K562 (cell line): Measurements from ENCODE around the gene ARMS2. TPM values are rescaled to one million over a fixed set of nuclear protein-coding genes. Genes with fewer than 3 reads are reported as not detected.

Experiments used
- ATAC-seq: fragments of 200-7000 bp; cut with Tn5 transposase; 3 replicates; pipeline ENCODE4 v1.9.1; 2020; ENCODE audit warnings: moderate library complexity
- BruUV-seq: library from RNA; stranded (reverse); fragments of 400-500 nt; replicated peaks from 2 replicates; lab custom pipeline; 2021; lab: Mats Ljungman, UMichigan
- CTCF ChIA-PET: fragments of 300-600 bp; formaldehyde crosslinking; extraction: SDS; loops from one replicate; lab custom pipeline; 2021; ENCODE audit warnings: low intra/inter-chr PET ratio; lab: Yijun Ruan, JAX
- POLR2A ChIA-PET: fragments of 300-600, 350-650 bp; sonication (Branson Sonifier 250); formaldehyde crosslinking; extraction: SDS; loops from one replicate; lab custom pipeline; 2021; ENCODE audit warnings: antibody characterized with exemption, inconsistent platforms; lab: Yijun Ruan, JAX
- DNase-seq, 4 experiments: peaks; one replicate each; pipeline versions ENCODE4 v3.0.0 to v3.0.0-alpha.2; 2011 to 2018; ENCODE audit warnings: low spot score in 3 of 4, mixed read lengths in 3 of 4; ENCODE audit errors: extremely low read depth in 1 of 4
- FAIRE-seq: peaks from 2 replicates; lab custom pipeline; 2011; peaks lifted over from hg19 to GRCh38; lab: Jason Lieb, UNC
- H2AFZ ChIP-seq: 2 replicates; pipeline ENCODE4 v1.6.0; 2011; ENCODE audit warnings: low read depth, low read length, control low read depth, inconsistent platforms
- H3K27ac ChIP-seq: fragments of 200-600 bp; 3 replicates; pipeline ENCODE4 v1.8.0; 2011; ENCODE audit warnings: low read depth, mild to moderate bottlenecking, control low read depth, inconsistent platforms, low read length, moderate library complexity, mixed read lengths; ENCODE audit errors: extremely low read depth
- H3K27me3 ChIP-seq, 2 experiments: fragments of 300-600 bp in 1 of 2; 2 replicates in 1 of 2; 3 replicates in 1 of 2; pipeline versions ENCODE4 v1.6.0 to v1.8.0; 2011; ENCODE audit warnings: inconsistent platforms in 2 of 2, low read length in 2 of 2, mild to moderate bottlenecking in 1 of 2, mixed read lengths in 1 of 2, moderate library complexity in 1 of 2; ENCODE audit not compliant: control insufficient read depth in 2 of 2, insufficient read depth in 2 of 2
- H3K36me3 ChIP-seq: fragments of 300-600 bp; 3 replicates; pipeline ENCODE4 v1.8.0; 2011; ENCODE audit warnings: mild to moderate bottlenecking, low read length, inconsistent platforms; ENCODE audit not compliant: control insufficient read depth, insufficient read depth
- H3K4me1 ChIP-seq, 2 experiments: fragments of 200-600 bp in 1 of 2; replicated peaks in 1 of 2; 2 replicates in 1 of 2; 3 replicates in 1 of 2; pipeline versions ENCODE4 v1.5.1 to v1.8.0; 2011; ENCODE audit warnings: inconsistent platforms in 2 of 2, low read length in 2 of 2, mild to moderate bottlenecking in 1 of 2, mixed read lengths in 1 of 2, moderate library complexity in 1 of 2; ENCODE audit not compliant: control insufficient read depth in 2 of 2, insufficient read depth in 2 of 2
- H3K4me2 ChIP-seq: 2 replicates; pipeline ENCODE4 v1.6.1; 2011; ENCODE audit warnings: low read length, control low read depth, inconsistent platforms, mixed read lengths; ENCODE audit not compliant: insufficient read depth
- H3K4me3 ChIP-seq: fragments of 200-600 bp; sonication (generic), shearing (Covaris generic); 2 replicates; pipeline ENCODE4 v1.5.1; 2016; ENCODE audit warnings: control low read depth, inconsistent platforms
- H3K79me2 ChIP-seq: fragments of 200-600 bp; 3 replicates; pipeline ENCODE4 v1.8.0; 2011; ENCODE audit warnings: low read length, inconsistent platforms; ENCODE audit not compliant: control insufficient read depth, insufficient read depth
- H3K9ac ChIP-seq, 2 experiments: 2 replicates each; pipeline versions ENCODE4 v1.6.0 to v1.6.1; 2011; ENCODE audit warnings: low read depth in 2 of 2, low read length in 2 of 2, control low read depth in 1 of 2, inconsistent platforms in 1 of 2, mild to moderate bottlenecking in 1 of 2, mixed read lengths in 1 of 2; ENCODE audit not compliant: insufficient read depth in 1 of 2
- H3K9me1 ChIP-seq: one replicate; pipeline ENCODE4 v1.6.0; 2011; ENCODE audit warnings: inconsistent platforms, mild to moderate bottlenecking, low read length, moderate library complexity; ENCODE audit not compliant: control insufficient read depth, insufficient read depth
- H3K9me3 ChIP-seq: replicated peaks from 2 replicates; pipeline ENCODE4 v1.5.1; 2011; ENCODE audit warnings: low read depth, low read length, inconsistent platforms; ENCODE audit not compliant: control insufficient read depth, insufficient read depth
- H4K20me1 ChIP-seq: replicated peaks from 2 replicates; pipeline ENCODE4 v1.6.1; 2011; ENCODE audit warnings: low read length, inconsistent platforms, mixed read lengths; ENCODE audit not compliant: control insufficient read depth, insufficient read depth
- CEBPZ ChIP-seq: fragments of 150-350 bp; IDR thresholded peaks from 2 replicates; pipeline ENCODE4 v1.6.1; 2014; ENCODE audit warnings: low read depth, mild to moderate bottlenecking, low read length, borderline replicate concordance
- DIDO1 ChIP-seq: fragments of 450-650 bp; IDR thresholded peaks from 2 replicates; pipeline ENCODE4 v1.6.1; 2016; ENCODE audit warnings: low read depth, missing biosample characterization, missing genetic modification characterization
- MECOM ChIP-seq: fragments of 250-450 bp; sonication (Bioruptor Pico); IDR thresholded peaks from 2 replicates; pipeline ENCODE4 v1.8.0; 2022; ENCODE audit warnings: inconsistent platforms
- NFIC ChIP-seq: fragments of 450-650 bp; IDR thresholded peaks from 2 replicates; pipeline ENCODE4 v1.6.1; 2017; ENCODE audit warnings: mild to moderate bottlenecking, inconsistent platforms
- RBBP5 ChIP-seq: fragments of 200-600 bp; sonication (generic); IDR thresholded peaks from 2 replicates; pipeline ENCODE4 v1.6.1; 2012; ENCODE audit warnings: borderline replicate concordance, mild to moderate bottlenecking, low read length, control low read depth, inconsistent platforms; ENCODE audit not compliant: insufficient read depth, poor library complexity, severe bottlenecking
- SREBF2 ChIP-seq: sonication (generic); formaldehyde crosslinking; IDR thresholded peaks from 2 replicates; pipeline ENCODE4 v1.4.0; 2020; ENCODE audit warnings: mild to moderate bottlenecking, missing genetic modification reagents
- ZNF766 ChIP-seq: fragments of 200-800 bp; sonication (Bioruptor generic); conservative IDR thresholded peaks from 2 replicates; pipeline ENCODE4 v1.6.1; 2016; ENCODE audit warnings: missing genetic modification characterization, missing compliant biosample characterization
- WGBS: fragments of 100-300 bp; shearing (Covaris generic); methylation state at CpG from one replicate; pipeline ENCODE4 v1.1.6; 2016; ENCODE audit warnings: low coverage, mixed read lengths; ENCODE audit not compliant: insufficient coverage; ENCODE audit errors: missing lambda C conversion rate; 5-methylcytosine and 5-hydroxymethylcytosine counted together
- in situ Hi-C: fragments of 300-500 bp; cut with MboI; formaldehyde crosslinking; loops from 4 replicates; pipeline ENCODE4 v1.15.0; 2018; ENCODE audit warnings: inconsistent platforms, mixed read lengths
- intact Hi-C: fragments of 100-400 bp; cut with micrococcal nuclease; formaldehyde crosslinking; loops from 2 replicates; pipeline ENCODE4 v1.14.2; 2022
- polyA plus RNA-seq, 8 experiments: library from polyadenylated mRNA; depleted of rRNA in 4 of 8; stranded (reverse) in 5 of 8; unstranded in 3 of 8; fragments of >200 nt; fragmentation: Nextera tagmentation in 2 of 8; fragmentation: Illumina TruSeq in 1 of 8; extraction: Ambion mirVana in 2 of 8; extraction: Trizol in 1 of 8; gene quantifications; 2 replicates each; pipeline versions ENCODE4 v1.2.1 to v1.2.3, GENCODE V29; 2011 to 2014; ENCODE audit warnings: inconsistent platforms in 1 of 8, missing spikeins in 1 of 8
- total RNA-seq, 7 experiments: library from RNA; depleted of rRNA in 6 of 7; stranded (reverse); fragments of >200 nt in 6 of 7; fragmentation: Illumina TruSeq in 2 of 7; extraction: Trizol in 2 of 7; gene quantifications; 2 replicates each; pipeline versions ENCODE4 v1.2.1 to v1.2.3, GENCODE V29; 2011 to 2021; ENCODE audit warnings: low replicate concordance in 1 of 7

ARMS2 gene
- total and polyA plus RNA-seq, 9 of the 15 experiments (the other 6 are each of a cell fraction or from before 2014, with no cell fraction given) = not detected

- Histone ChIP-seq H3K9ac (no peak overlapping the region; a peak in 1 of 4 replicates), H3K9me3 (no peaks in the 10 kb centered on the region), H3K27ac (no peak overlapping the region), H3K79me2 (no peaks in the 10 kb centered on the region), H2AFZ (no peak overlapping the region), H3K27me3 (peaks cover 2 to 9% of the 10 kb centered on the region in 2 experiments; a peak in 3 of 5 replicates), H3K9me1 (no peaks in the 10 kb centered on the region), H3K4me2 (no peak overlapping the region), H3K4me1 (no peaks in the 10 kb centered on the region), H3K4me3 (no peak overlapping the region), H3K36me3 (no peaks in the 10 kb centered on the region), H4K20me1 (no peaks in the 10 kb centered on the region)
- in situ Hi-C loops (no loop called here), intact Hi-C loops (no loop called here)
- ChIA-PET CTCF (no interaction called here), POLR2A (no interaction called here)
- WGBS = 3% methylated on average over 8 of the region's 8 CpGs
- FAIRE-seq (no peak), ATAC-seq (no peak), DNase-seq (no peak)
- TF ChIP-seq NFIC = peak; percentile 23; the same call in 1 of the 2 replicates
- TF ChIP-seq DIDO1 (tag) = no peak
- TF ChIP-seq MECOM (CRISPR knock-in tag) = no peak
- no TSS peak for BruUV-seq
Observed at GRCh38 chr10:122499012-122499411, 44.6 kb downstream of the ARMS2 start.

- FAIRE-seq (no peak), ATAC-seq (no peak), DNase-seq (no peak)
- Histone ChIP-seq H3K9me1 (no peaks in the 10 kb centered on the region), H3K36me3 (no peaks in the 10 kb centered on the region), H3K4me1 (no peaks in the 10 kb centered on the region), H3K9ac (no peak overlapping the region), H3K4me2 (no peak overlapping the region), H3K27ac (no peak overlapping the region), H2AFZ (no peak overlapping the region), H3K4me3 (no peak overlapping the region), H4K20me1 (no peaks in the 10 kb centered on the region), H3K79me2 (no peaks in the 10 kb centered on the region), H3K9me3 (no peaks in the 10 kb centered on the region), H3K27me3 (peaks cover 2 to 7% of the 10 kb centered on the region in 2 experiments; a peak in 3 of 5 replicates)
- BruUV-seq = no TSS peak
- no peak for TF ChIP-seq RBBP5
- no peak for TF ChIP-seq CEBPZ
- no peak for TF ChIP-seq ZNF766 (CRISPR knock-in tag)
- TF ChIP-seq SREBF2 = no peak
- 0% methylated on average over 5 of the region's 5 CpGs for WGBS
- in situ Hi-C loops (no loop called here), intact Hi-C loops (no loop called here)
- POLR2A ChIA-PET = no interaction called here
- CTCF ChIA-PET = no interaction called here
Observed at GRCh38 chr10:122499491-122499941, 45.1 kb downstream of the ARMS2 start.
